ENCODE data around the gene PRKAG2. TPM values are rescaled to one million over a fixed set of nuclear protein-coding genes. Genes with fewer than 3 reads are reported as not detected.
A peak's percentile ranks its signal among the peaks of the same experiment; 100 is the strongest.

Gene PRKAG2
- total and polyA plus RNA-seq, 2 of the 8 experiments (the other 6 are each of a cell fraction or from before 2014, with no cell fraction given), result 7.5 to 18.1 TPM

DNA sequence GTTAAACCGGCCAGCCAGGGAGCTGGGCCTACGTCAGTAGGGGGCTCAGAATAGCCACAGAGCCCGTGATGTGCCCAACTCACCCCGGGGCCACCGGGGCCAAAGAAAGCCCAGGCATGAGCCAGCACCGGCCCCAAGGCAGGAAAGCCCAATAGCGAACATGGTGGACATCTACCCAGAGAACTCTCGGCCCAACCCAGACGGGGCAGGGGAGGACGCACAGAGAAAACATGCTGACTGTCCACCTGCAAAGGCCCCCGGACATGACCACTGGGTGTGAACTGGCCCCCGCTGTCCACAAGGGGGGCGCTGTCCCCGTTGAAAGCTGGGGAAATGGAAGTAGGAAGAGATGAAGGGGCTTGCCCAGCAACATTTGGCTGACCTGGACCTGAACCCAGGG, 169.2 kb downstream of the PRKAG2 start:
- Histone ChIP-seq H3K18ac (ENCODE audit: extremely low read depth, low read length) (no peak overlapping the region), H2BK20ac (ENCODE audit: low read length) (no peak overlapping the region), H3K9ac (replicated peaks in 1 of 4; ENCODE audit: extremely low read depth in 1 of 4, low read depth in 3 of 4, low read length in 3 of 4) (no peak overlapping the region), H3K4ac (replicated peaks; ENCODE audit: insufficient read length, low read depth, low read length) (no peak overlapping the region), H3K36me3 (ENCODE audit: control insufficient read depth in 2 of 4, insufficient read depth in 4 of 4, low read length in 3 of 4) (no peaks in the 10 kb centered on the region; a peak in 1 of 8 replicates), H3K9me3 (ENCODE audit: insufficient read depth in 2 of 2, low read depth in 1 of 2, low read length in 1 of 2) (no peaks in the 10 kb centered on the region), H3K27me3 (replicated peaks in 1 of 4; ENCODE audit: control insufficient read depth in 3 of 4, extremely low read depth in 1 of 4, insufficient read depth in 3 of 4, low read length in 3 of 4) (no peaks in the 10 kb centered on the region; a peak in 3 of 7 replicates), H4K5ac (ENCODE audit: insufficient read length, low read depth, low read length) (no peak overlapping the region), H3K79me1 (ENCODE audit: low read depth, low read length) (no peaks in the 10 kb centered on the region), H4K20me1 (replicated peaks in 1 of 2; ENCODE audit: control insufficient read depth in 1 of 2, insufficient read depth in 2 of 2, low read length in 2 of 2) (peaks cover 0 to 4% of the 10 kb centered on the region in 2 experiments), H3K79me2 (ENCODE audit: control insufficient read depth in 1 of 2, insufficient read depth in 2 of 2, low read length in 2 of 2) (peaks cover 0 to 3% of the 10 kb centered on the region in 2 experiments; a peak in 1 of 4 replicates), H4K91ac (replicated peaks; ENCODE audit: insufficient read length, low read length) (no peak overlapping the region), H3K14ac (ENCODE audit: insufficient read length) (no peak overlapping the region), H2BK15ac (ENCODE audit: low read length) (no peak overlapping the region), H3K23ac (ENCODE audit: insufficient read length) (no peak overlapping the region), H3K4me2 (ENCODE audit: insufficient read depth in 1 of 2, low read depth in 2 of 2, low read length in 2 of 2) (no peak overlapping the region), H2BK12ac (ENCODE audit: low read depth, low read length) (no peak overlapping the region), H3K27ac (ENCODE audit: low read depth, low read length) (no peak overlapping the region), H3K4me3 (ENCODE audit: extremely low read depth in 1 of 4, insufficient read depth in 2 of 4, low read depth in 3 of 4, low read length in 4 of 4) (no peak overlapping the region), H4K8ac (ENCODE audit: extremely low read depth, insufficient read depth, low read length) (no peak overlapping the region), H2AK5ac (ENCODE audit: low read depth, low read length) (no peak overlapping the region), H2BK120ac (replicated peaks; ENCODE audit: low read depth, low read length) (no peak overlapping the region), H3K4me1 (replicated peaks in 1 of 4; ENCODE audit: control insufficient read depth in 3 of 4, insufficient read depth in 4 of 4, low read length in 3 of 4) (peaks cover 0 to 3% (median under 1%) of the 10 kb centered on the region in 4 experiments; a peak in 3 of 7 replicates), H3K56ac (replicated peaks; ENCODE audit: insufficient read length, low read depth, low read length) (no peak overlapping the region), H2AFZ (ENCODE audit: low read length) (no peak overlapping the region), H3K23me2 (ENCODE audit: low read depth, low read length) (no peaks in the 10 kb centered on the region; the same call in 1 of the 2 replicates), H2BK5ac (ENCODE audit: low read depth, low read length) (no peak overlapping the region)
- ChIA-PET POLR2A (ENCODE audit: partially characterized antibody) (no interaction called here), CTCF (ENCODE audit: partially characterized antibody) (interaction anchor here (0.7 to 4.4 kb wide), 17 partner anchors 11 to 263 kb away, joined by 3 to 43 read pairs (median 5); no protein-coding TSS in a partner anchor)
- 87% methylated on average over 14 of the region's 14 CpGs; no CpG with 5 or more reads in 1 of the 2 experiments for WGBS, 2 experiments (ENCODE audit: extremely low coverage in 1 of 2, insufficient coverage in 1 of 2, insufficient read length in 1 of 2, insufficient replicate concordance in 2 of 2, low coverage in 1 of 2, low lambda C conversion rate in 2 of 2, missing lambda C conversion rate in 1 of 2)
- FAIRE-seq, result no peak
- TF ChIP-seq, protein P1, sequence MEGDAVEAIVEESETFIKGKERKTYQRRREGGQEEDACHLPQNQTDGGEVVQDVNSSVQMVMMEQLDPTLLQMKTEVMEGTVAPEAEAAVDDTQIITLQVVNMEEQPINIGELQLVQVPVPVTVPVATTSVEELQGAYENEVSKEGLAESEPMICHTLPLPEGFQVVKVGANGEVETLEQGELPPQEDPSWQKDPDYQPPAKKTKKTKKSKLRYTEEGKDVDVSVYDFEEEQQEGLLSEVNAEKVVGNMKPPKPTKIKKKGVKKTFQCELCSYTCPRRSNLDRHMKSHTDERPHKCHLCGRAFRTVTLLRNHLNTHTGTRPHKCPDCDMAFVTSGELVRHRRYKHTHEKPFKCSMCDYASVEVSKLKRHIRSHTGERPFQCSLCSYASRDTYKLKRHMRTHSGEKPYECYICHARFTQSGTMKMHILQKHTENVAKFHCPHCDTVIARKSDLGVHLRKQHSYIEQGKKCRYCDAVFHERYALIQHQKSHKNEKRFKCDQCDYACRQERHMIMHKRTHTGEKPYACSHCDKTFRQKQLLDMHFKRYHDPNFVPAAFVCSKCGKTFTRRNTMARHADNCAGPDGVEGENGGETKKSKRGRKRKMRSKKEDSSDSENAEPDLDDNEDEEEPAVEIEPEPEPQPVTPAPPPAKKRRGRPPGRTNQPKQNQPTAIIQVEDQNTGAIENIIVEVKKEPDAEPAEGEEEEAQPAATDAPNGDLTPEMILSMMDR (IDR thresholded peaks at IDR 0.05; ENCODE audit: control extremely low read depth in 1 of 3, insufficient read depth in 1 of 3, low read depth in 1 of 3, low read length in 3 of 3), result peak in 2 of 3 experiments; percentile 20 to 30; a peak in 2 of 4 replicates
- TF ChIP-seq RFX5 (IDR thresholded peaks at IDR 0.05; ENCODE audit: borderline replicate concordance, low read depth, low read length) (no peak), RAD21 (IDR thresholded peaks at IDR 0.05 in 1 of 2, conservative IDR thresholded peaks at IDR 0.05 in 1 of 2; ENCODE audit: low read depth in 2 of 2, low read length in 2 of 2) (0 out of 4 replicates have a peak, but pooled peaks of 1 of the 2 experiments have one; percentile 12)
- DNase-seq (ENCODE audit: low read depth in 1 of 2, low spot score in 2 of 2), result no peak

All from H1 (cell line).